ENCODE results near the gene CNTN5.

Gene CNTN5

GRCh38 chr11:99513368-99513767 is 492.6 kb downstream of the CNTN5 start:
- no peak for DNase-seq (ENCODE audit: extremely low spot score)
- CTCF ChIA-PET = no interaction called here
- POLR2A ChIA-PET = no interaction called here
- TF ChIP-seq, protein P1, sequence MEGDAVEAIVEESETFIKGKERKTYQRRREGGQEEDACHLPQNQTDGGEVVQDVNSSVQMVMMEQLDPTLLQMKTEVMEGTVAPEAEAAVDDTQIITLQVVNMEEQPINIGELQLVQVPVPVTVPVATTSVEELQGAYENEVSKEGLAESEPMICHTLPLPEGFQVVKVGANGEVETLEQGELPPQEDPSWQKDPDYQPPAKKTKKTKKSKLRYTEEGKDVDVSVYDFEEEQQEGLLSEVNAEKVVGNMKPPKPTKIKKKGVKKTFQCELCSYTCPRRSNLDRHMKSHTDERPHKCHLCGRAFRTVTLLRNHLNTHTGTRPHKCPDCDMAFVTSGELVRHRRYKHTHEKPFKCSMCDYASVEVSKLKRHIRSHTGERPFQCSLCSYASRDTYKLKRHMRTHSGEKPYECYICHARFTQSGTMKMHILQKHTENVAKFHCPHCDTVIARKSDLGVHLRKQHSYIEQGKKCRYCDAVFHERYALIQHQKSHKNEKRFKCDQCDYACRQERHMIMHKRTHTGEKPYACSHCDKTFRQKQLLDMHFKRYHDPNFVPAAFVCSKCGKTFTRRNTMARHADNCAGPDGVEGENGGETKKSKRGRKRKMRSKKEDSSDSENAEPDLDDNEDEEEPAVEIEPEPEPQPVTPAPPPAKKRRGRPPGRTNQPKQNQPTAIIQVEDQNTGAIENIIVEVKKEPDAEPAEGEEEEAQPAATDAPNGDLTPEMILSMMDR (IDR thresholded peaks at IDR 0.05; ENCODE audit: control extremely low read depth, extremely low read depth, low read depth, missing control alignments) = no peak

DNA sequence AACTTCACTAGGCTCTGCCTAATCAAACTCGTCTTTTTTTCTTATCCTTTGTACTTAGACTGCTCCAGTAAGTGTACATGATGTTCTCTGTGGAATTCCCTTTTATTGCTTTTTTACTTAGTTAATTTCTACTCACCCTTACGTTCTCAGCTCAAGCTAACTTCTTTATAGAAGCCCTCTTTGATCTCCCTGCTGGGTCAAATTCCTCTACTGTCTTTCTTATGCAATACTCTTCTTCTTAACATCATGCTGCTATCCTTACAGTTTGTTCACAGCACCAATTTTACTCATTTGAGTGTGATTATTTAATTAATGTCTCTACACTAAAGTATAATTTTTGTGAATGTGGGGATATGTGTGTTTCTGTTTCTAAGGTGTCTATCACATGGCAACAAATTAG is 498.3 kb downstream of the CNTN5 start:
- no peak for DNase-seq (ENCODE audit: extremely low spot score)
- ChIA-PET CTCF (no interaction called here), POLR2A (no interaction called here)
- TF ChIP-seq, protein P1 (IDR thresholded peaks at IDR 0.05; ENCODE audit: control extremely low read depth, extremely low read depth, low read depth, missing control alignments) = no peak

GRCh38 chr11:99522467-99523173 is 501.9 kb downstream of the CNTN5 start:
- TF ChIP-seq, protein P1 (IDR thresholded peaks at IDR 0.05; ENCODE audit: control extremely low read depth, extremely low read depth, low read depth, missing control alignments) = no peak
- DNase-seq (ENCODE audit: extremely low spot score) = no peak
- POLR2A ChIA-PET = no interaction called here
- CTCF ChIA-PET = interaction anchor here (2.3 kb wide), 1 partner anchor 12 kb away, joined by 5 read pairs; no protein-coding TSS in a partner anchor

DNA sequence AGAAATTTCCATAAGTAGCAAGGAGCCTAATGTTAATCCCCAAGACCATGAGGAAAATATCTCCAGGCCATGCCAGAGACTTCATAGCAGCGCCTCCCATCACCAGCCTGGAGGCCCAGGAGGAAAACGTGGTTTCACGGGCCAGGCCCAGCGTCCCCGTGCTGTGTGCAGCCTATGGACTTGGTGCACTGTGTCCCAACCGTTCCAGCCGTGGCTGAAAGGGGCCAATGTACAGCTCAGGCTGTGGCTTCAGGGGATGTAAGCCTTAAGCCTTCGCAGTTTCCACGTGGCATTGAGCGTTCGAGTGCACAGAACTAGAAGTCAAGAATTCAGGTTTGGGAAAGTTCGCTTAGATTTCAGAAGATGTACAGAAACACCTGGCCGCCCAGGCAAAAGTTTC is 510.7 kb downstream of the CNTN5 start:
- ChIA-PET POLR2A (no interaction called here), CTCF (no interaction called here)
- TF ChIP-seq, protein P1 (IDR thresholded peaks at IDR 0.05; ENCODE audit: control extremely low read depth, extremely low read depth, low read depth, missing control alignments) = no peak
- no peak for DNase-seq (ENCODE audit: extremely low spot score)

DNA sequence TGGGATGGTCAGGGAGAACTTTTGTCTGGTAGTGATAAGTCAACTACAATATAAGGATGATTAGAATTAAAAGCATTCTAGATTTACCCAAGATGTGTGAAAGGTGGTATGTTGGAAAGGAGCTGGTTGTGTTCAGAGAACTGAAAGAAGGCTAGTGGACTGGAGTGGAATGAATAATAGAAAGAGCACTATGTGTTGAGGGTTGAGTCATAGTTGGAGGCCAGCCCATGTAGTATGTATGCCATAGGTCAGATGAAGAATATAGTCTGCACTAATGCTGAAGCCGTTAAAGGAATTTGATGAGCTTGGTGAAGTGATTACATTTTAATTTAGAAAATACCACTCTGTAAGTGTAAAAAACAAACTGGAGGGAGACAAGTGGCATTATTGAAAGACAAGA is 514.1 kb downstream of the CNTN5 start:
- TF ChIP-seq, protein P1 (IDR thresholded peaks at IDR 0.05; ENCODE audit: control extremely low read depth, extremely low read depth, low read depth, missing control alignments) = no peak
- ChIA-PET CTCF (interaction anchor here (0.7 kb wide), 1 partner anchor 12 kb away, joined by 5 read pairs; no protein-coding TSS in a partner anchor), POLR2A (no interaction called here)
- DNase-seq (ENCODE audit: extremely low spot score) = no peak

DNA sequence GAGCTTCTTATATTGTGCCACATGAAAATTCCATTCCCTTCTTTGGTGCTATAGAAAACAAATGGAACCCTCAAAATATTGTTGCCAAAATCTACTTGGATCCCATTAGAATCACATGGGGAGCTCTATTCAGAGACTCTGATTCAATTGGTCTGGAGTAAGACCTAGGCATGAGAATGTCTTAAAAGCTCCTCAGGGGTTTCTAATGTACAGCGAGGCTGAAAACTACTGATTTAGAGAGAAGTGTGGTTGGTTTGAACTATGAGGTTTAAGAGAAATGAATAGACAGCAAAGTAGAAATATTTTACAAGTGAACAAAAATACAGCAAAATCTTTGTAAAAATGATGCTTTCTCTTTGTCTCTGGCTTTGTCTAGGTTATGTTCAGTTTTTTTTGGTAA is 514.7 kb downstream of the CNTN5 start:
- TF ChIP-seq, protein P1 (IDR thresholded peaks at IDR 0.05; ENCODE audit: control extremely low read depth, extremely low read depth, low read depth, missing control alignments) = no peak
- no peak for DNase-seq (ENCODE audit: extremely low spot score)
- CTCF ChIA-PET = interaction anchor here (0.7 kb wide), 1 partner anchor 12 kb away, joined by 5 read pairs; no protein-coding TSS in a partner anchor
- POLR2A ChIA-PET = no interaction called here
